Neural crest cell (in vitro differentiated cells): Measurements from ENCODE around the gene CSRP1. TPM values are rescaled to one million over a fixed set of nuclear protein-coding genes. Genes with fewer than 3 reads are reported as not detected.
A peak's percentile ranks its signal among the peaks of the same experiment; 100 is the strongest.
"Not testable (repeated sequence)": the region's sequence is repeated elsewhere in the genome, so short reads cannot be mapped to it uniquely, and the experiment has no call there.

Source experiments
- DNase-seq: peaks from one replicate; pipeline ENCODE4 v3.0.0; 2021; ENCODE audit warnings: low read depth, mixed read lengths, low spot score
- H3K27ac Mint-ChIP-seq: one replicate; pipeline ENCODE4 v1.8.0; 2021; ENCODE audit warnings: mild to moderate bottlenecking, mixed read lengths; ENCODE audit not compliant: unreplicated experiment
- H3K27me3 Mint-ChIP-seq: 2 replicates; pipeline ENCODE4 v1.8.0; 2021; ENCODE audit warnings: low read depth, mild to moderate bottlenecking, mixed read lengths
- H3K36me3 Mint-ChIP-seq: 2 replicates; pipeline ENCODE4 v1.8.0; 2021; ENCODE audit warnings: low read depth, mild to moderate bottlenecking, mixed read lengths
- H3K4me1 Mint-ChIP-seq: 2 replicates; pipeline ENCODE4 v1.8.0; 2021; ENCODE audit warnings: mixed read lengths
- H3K4me3 Mint-ChIP-seq: one replicate; pipeline ENCODE4 v1.8.0; 2021; ENCODE audit warnings: mild to moderate bottlenecking, mixed read lengths
- H3K9me3 Mint-ChIP-seq: 2 replicates; pipeline ENCODE4 v1.8.0; 2021; ENCODE audit warnings: mixed read lengths
- CTCF ChIP-seq: fragments of 200-600 bp; sonication (generic); conservative IDR thresholded peaks from 2 replicates; pipeline ENCODE4 v1.5.0; 2021; ENCODE audit warnings: antibody characterized with exemption, mild to moderate bottlenecking
- total RNA-seq: library from RNA; stranded (reverse); gene quantifications from 2 replicates; pipeline ENCODE4 v1.2.1, GENCODE V29; 2021

Gene CSRP1
- total RNA-seq, 1 donor from 2014 or later, result 1.5 TPM

DNA sequence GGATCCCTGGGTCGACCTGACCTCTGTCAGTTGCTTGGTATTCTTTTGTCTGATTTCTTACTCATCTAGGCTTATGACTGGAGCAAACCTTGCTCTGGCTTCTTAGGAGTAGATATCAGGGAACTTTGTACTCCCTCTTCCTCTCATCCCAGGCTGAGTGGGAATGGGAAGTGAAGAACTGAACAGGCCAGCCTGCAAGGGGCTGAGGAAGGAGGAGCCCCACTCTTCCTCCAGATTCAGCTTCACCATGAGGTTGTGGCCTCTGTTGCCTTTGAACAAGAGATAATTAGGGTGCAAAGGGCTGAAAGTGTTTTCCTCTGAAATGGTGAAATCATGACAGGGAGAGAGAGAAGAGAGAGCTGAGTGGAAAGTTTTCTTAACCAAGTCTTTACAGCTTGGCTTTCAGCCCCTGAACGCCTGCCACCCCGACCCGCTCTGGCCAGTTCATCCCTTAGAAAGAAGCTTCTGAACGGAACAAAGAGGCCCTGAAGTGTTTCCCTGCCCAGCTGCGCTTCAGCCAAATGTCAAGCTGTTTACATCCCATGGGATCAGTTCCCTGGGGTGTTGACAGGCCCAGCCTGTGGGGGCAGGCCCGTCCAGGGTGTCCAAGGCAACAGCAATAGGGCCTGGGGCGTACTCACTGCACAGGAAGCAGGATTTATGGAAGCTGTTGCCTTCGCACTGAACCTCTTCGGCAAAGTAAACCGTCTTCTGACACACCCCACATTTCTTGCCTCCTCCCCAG lies 11.2 kb downstream of the CSRP1 start:
- Mint-ChIP-seq H3K4me1 (peaks cover 54% of the 10 kb centered on the region), H3K9me3 (no peaks in the 10 kb centered on the region), H3K27ac (peak overlapping the region; percentile 94), H3K36me3 (no peaks in the 10 kb centered on the region), H3K27me3 (no peaks in the 10 kb centered on the region), H3K4me3 (peak overlapping the region; percentile 60)
- DNase-seq, result peak; percentile 32
- no peak for TF ChIP-seq CTCF

- DNase-seq, result no peak
- peak overlapping the region; percentile 31 for H3K27ac Mint-ChIP-seq
- H3K4me1 Mint-ChIP-seq, result peaks cover 38% of the 10 kb centered on the region
- no peak overlapping the region for H3K4me3 Mint-ChIP-seq
- no peaks in the 10 kb centered on the region for H3K9me3 Mint-ChIP-seq
- H3K27me3 Mint-ChIP-seq, result no peaks in the 10 kb centered on the region
- H3K36me3 Mint-ChIP-seq, result no peaks in the 10 kb centered on the region
- no peak for TF ChIP-seq CTCF
Observed at GRCh38 chr1:201493757-201494617, 12.9 kb downstream of the CSRP1 start.

GRCh38 chr1:201493026-201493656 lies 13.8 kb downstream of the CSRP1 start:
- not testable (repeated sequence) for H3K4me3 Mint-ChIP-seq, H3K27ac Mint-ChIP-seq, H3K27me3 Mint-ChIP-seq, H3K36me3 Mint-ChIP-seq, DNase-seq, H3K9me3 Mint-ChIP-seq
- peaks cover 41% of the 10 kb centered on the region for H3K4me1 Mint-ChIP-seq

- no peaks in the 10 kb centered on the region for H3K9me3 Mint-ChIP-seq
- H3K27ac Mint-ChIP-seq, result no peak overlapping the region
- H3K4me1 Mint-ChIP-seq, result peaks cover 41% of the 10 kb centered on the region
- no peaks in the 10 kb centered on the region for H3K36me3 Mint-ChIP-seq
- no peak overlapping the region for H3K4me3 Mint-ChIP-seq
- no peak for TF ChIP-seq CTCF
- no peak for DNase-seq
- H3K27me3 Mint-ChIP-seq, result no peaks in the 10 kb centered on the region
Observed at GRCh38 chr1:201491896-201492511, 14.9 kb downstream of the CSRP1 start.

GRCh38 chr1:201490708-201491131 lies 16.2 kb downstream of the CSRP1 start:
- H3K27ac Mint-ChIP-seq, result no peak overlapping the region
- H3K27me3 Mint-ChIP-seq, result no peaks in the 10 kb centered on the region
- peaks cover 35% of the 10 kb centered on the region for H3K4me1 Mint-ChIP-seq
- H3K4me3 Mint-ChIP-seq, result no peak overlapping the region
- no peak for DNase-seq
- no peaks in the 10 kb centered on the region for H3K9me3 Mint-ChIP-seq
- TF ChIP-seq CTCF, result no peak
- H3K36me3 Mint-ChIP-seq, result no peaks in the 10 kb centered on the region
